Measurements from ENCODE around the gene SORCS2.

DNA sequence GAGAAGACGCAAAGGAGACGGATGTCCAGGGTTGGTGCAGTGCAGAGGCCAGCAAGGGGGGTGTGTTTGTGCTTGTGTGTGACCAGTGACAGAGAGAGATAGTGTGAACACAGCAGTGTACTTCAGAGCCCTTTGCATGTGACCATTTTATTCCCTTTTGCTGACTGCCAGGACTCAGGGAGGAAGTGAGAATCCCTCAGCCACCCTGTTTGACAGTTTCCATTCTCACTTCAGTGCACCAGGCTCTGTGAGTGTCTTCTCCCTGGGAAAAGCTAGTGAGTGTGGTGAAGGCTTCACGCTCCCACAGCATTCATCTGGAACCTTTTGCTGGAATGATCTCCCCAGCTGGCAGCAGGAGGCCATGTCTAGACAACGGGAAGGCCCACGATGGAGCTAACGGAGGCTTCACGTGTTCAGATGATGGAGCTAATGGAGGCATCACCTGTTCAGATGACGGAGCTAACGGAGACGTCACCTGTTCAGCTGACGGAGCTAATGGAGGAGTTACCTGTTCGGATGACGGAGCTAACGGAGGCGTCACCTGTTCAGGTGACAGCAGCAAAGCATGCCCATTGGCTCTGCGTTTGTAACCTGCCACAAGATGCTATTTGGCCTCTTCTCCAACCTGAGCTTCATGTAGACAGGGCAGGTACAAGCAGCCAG is 551.9 kb downstream of the SORCS2 start:
- no peak for TF ChIP-seq EZH2 (IDR thresholded peaks at IDR 0.05; ENCODE audit: borderline replicate concordance, low read depth, low read length, poor library complexity, severe bottlenecking)
- TF ChIP-seq, protein P1, sequence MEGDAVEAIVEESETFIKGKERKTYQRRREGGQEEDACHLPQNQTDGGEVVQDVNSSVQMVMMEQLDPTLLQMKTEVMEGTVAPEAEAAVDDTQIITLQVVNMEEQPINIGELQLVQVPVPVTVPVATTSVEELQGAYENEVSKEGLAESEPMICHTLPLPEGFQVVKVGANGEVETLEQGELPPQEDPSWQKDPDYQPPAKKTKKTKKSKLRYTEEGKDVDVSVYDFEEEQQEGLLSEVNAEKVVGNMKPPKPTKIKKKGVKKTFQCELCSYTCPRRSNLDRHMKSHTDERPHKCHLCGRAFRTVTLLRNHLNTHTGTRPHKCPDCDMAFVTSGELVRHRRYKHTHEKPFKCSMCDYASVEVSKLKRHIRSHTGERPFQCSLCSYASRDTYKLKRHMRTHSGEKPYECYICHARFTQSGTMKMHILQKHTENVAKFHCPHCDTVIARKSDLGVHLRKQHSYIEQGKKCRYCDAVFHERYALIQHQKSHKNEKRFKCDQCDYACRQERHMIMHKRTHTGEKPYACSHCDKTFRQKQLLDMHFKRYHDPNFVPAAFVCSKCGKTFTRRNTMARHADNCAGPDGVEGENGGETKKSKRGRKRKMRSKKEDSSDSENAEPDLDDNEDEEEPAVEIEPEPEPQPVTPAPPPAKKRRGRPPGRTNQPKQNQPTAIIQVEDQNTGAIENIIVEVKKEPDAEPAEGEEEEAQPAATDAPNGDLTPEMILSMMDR (conservative IDR thresholded peaks at IDR 0.05; ENCODE audit: low read depth, low read length) = no peak

Data from A673 (cell line).